Mesodermal cell (in vitro differentiated cells): ENCODE results near the gene ST3GAL2. TPM values are rescaled to one million over a fixed set of nuclear protein-coding genes. Genes with fewer than 3 reads are reported as not detected.

Experiments
- H3K27ac ChIP-seq: 2 replicates; pipeline ENCODE4 v1.7.0; 2013; ENCODE audit warnings: mild to moderate bottlenecking, low read depth, low read length, moderate library complexity; ENCODE audit not compliant: severe bottlenecking
- H3K36me3 ChIP-seq: 2 replicates; pipeline ENCODE4 v1.7.1; 2013; ENCODE audit warnings: mild to moderate bottlenecking, low read length, moderate library complexity; ENCODE audit not compliant: control insufficient read depth, insufficient read depth
- H3K4me1 ChIP-seq: one replicate; pipeline ENCODE4 v1.7.1; 2013; ENCODE audit warnings: mild to moderate bottlenecking, low read length; ENCODE audit not compliant: insufficient read depth, control insufficient read depth, poor library complexity, severe bottlenecking
- H3K4me3 ChIP-seq: 2 replicates; pipeline ENCODE4 v1.7.0; 2013; ENCODE audit warnings: low read length, control low read depth, mild to moderate bottlenecking; ENCODE audit not compliant: insufficient read depth, poor library complexity, severe bottlenecking; ENCODE audit errors: extremely low read depth
- H3K9me3 ChIP-seq: 2 replicates; pipeline ENCODE4 v1.7.1; 2013; ENCODE audit warnings: mild to moderate bottlenecking, low read length, moderate library complexity; ENCODE audit not compliant: control insufficient read depth
- WGBS, 2 experiments: methylation state at CpG; one replicate each; pipeline ENCODE4 v1.1.5; 2013; ENCODE audit warnings: missing lambda C conversion rate in 2 of 2; ENCODE audit not compliant: insufficient coverage in 2 of 2; 5-methylcytosine and 5-hydroxymethylcytosine counted together
- polyA plus RNA-seq, 2 experiments: library from polyadenylated mRNA; stranded (reverse); fragments of 50-300 nt; gene quantifications; one replicate each; pipeline ENCODE4 v1.2.3, GENCODE V29; 2013

ST3GAL2 gene, protein sequence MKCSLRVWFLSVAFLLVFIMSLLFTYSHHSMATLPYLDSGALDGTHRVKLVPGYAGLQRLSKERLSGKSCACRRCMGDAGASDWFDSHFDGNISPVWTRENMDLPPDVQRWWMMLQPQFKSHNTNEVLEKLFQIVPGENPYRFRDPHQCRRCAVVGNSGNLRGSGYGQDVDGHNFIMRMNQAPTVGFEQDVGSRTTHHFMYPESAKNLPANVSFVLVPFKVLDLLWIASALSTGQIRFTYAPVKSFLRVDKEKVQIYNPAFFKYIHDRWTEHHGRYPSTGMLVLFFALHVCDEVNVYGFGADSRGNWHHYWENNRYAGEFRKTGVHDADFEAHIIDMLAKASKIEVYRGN
- polyA plus RNA-seq (2013, experiment 1 of 2): 35.8 TPM
- 28.8 TPM for polyA plus RNA-seq (2013, experiment 2 of 2)

- Histone ChIP-seq H3K36me3 (peaks cover 11% of the 10 kb centered on the region), H3K4me1 (peaks cover 21% of the 10 kb centered on the region), H3K27ac (peak within 1 kb of the TSS; percentile 88), H3K9me3 (no peaks in the 10 kb centered on the region), H3K4me3 (peak within 1 kb of the TSS; percentile 72)
- WGBS, 2 experiments: 1 to 10% methylated on average over 20 to 59 of the region's 86 CpGs
Observed at GRCh38 chr16:70438969-70439862, at the start of gene ST3GAL2. Gene ST3GAL2 (minus strand): TSS chr16:70439100. CDS start chr16:70398530, 40,570 bp downstream.

DNA sequence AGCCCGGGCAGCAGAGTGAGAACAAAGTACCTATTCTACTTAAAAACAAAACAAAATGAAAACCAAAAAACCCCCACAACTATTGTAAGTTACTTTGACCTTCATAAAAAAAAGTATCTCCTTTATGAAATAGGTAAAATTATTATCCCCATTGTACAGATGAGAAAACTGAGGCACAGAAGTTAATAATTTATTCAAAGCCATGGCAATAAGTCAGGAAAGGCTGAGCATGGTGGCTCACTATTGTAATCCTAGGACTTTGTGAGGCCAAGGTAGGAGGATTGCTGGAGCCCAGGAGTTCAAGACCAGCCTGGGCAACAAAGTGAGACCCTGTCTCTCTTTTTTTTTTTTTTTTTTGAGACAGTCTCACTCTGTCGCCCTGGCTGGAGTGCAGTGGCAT is 46.0 kb upstream of the ST3GAL2 start:
- Histone ChIP-seq H3K36me3 (peaks cover 49% of the 10 kb centered on the region), H3K4me3 (no peak overlapping the region), H3K4me1 (peaks cover 6% of the 10 kb centered on the region), H3K9me3 (no peaks in the 10 kb centered on the region), H3K27ac (no peak overlapping the region)
- WGBS, 2 experiments: 100% methylated on average over 1 of the region's 2 CpGs; no CpG with 5 or more reads in 1 of the 2 experiments

DNA sequence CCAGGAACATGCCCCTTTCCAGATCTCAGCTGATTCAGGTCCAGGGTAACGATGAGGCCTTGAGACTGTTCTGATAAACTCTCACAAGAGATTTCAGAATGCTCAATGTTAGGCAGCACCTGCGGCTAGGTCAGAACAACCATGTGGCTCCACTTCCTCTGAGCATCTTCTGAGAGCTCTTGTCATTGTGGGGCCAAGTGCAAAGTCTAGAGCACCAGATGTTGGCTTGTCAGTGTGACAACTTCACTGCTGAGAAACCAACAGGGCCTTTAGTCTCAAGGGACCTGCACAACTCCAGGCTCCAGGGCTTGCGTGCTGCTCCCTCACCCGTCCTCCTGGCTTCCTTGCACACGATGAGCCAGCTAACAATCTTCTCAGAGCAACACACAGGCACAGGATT is 44.5 kb upstream of the ST3GAL2 start:
- H3K4me1 ChIP-seq: peaks cover 6% of the 10 kb centered on the region
- H3K4me3 ChIP-seq: no peak overlapping the region
- peaks cover 60% of the 10 kb centered on the region for H3K36me3 ChIP-seq
- 79 to 83% methylated on average over 5 of the region's 5 CpGs for WGBS, 2 experiments
- H3K9me3 ChIP-seq: no peaks in the 10 kb centered on the region
- H3K27ac ChIP-seq: no peak overlapping the region

GRCh38 chr16:70482624-70483023 is 43.7 kb upstream of the ST3GAL2 start:
- Histone ChIP-seq H3K4me1 (peaks cover 6% of the 10 kb centered on the region), H3K27ac (no peak overlapping the region), H3K36me3 (peaks cover 60% of the 10 kb centered on the region), H3K4me3 (no peak overlapping the region), H3K9me3 (no peaks in the 10 kb centered on the region)
- 91 to 94% methylated on average over 5 of the region's 5 CpGs for WGBS, 2 experiments

GRCh38 chr16:70481929-70482536 is 43.1 kb upstream of the ST3GAL2 start:
- H3K36me3 ChIP-seq: peaks cover 60% of the 10 kb centered on the region
- H3K4me3 ChIP-seq: no peak overlapping the region
- H3K27ac ChIP-seq: peak overlapping the region; percentile 36
- peaks cover 6% of the 10 kb centered on the region for H3K4me1 ChIP-seq
- 93 to 95% methylated on average over 5 of the region's 7 CpGs for WGBS, 2 experiments
- H3K9me3 ChIP-seq: no peaks in the 10 kb centered on the region

DNA sequence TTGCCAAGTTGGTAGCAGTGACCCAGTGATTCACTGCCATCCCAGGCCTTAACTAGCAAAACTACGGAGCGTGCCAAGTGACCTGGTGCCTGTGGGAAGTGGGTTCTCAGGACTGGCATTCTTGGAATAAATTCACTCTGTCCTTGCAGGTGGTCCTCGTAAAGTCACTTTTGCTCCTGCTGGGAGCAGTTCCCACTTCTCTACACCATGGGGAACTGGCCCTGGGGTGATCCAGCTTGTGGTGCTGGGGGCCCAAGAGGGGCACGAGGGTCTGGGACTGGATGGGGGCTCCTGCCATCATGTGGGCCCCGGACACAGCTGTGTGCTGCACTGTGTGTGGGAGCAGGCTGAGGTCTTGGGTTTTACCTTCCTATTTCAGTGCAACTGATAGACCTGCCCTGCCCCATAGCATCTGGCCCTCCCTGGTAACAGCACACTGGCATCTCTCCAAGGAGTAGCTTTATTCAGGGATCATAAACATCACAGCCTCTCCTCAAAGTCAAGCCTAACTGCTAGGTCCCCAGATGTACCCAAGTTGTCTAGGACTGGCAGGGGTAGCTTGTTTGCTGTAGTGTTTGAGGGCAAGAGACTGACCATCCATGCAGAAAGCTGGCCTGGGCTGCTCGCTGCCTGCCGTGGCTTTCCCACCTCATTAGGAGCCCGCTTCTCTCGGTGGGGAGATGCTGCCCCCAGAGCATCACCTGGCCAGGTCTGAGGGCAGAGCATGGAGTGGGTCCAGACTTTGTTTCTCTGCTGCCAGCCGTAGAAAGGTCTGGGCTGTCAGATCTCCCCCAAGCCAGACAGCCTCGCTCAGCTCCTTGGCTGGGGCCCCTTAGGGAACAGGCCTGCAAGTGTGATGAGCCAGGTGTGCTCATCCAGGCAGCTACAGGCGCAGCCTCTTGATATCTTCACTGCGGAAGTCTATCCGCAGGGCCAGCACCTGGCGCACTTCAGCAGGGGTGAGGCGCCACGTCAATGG is 41.5 kb upstream of the ST3GAL2 start:
- no peak overlapping the region for H3K27ac ChIP-seq
- peaks cover 58% of the 10 kb centered on the region for H3K36me3 ChIP-seq
- WGBS, 2 experiments: 94 to 96% methylated on average over 16 to 17 of the region's 17 CpGs
- peaks cover 17% of the 10 kb centered on the region for H3K4me1 ChIP-seq
- no peak overlapping the region for H3K4me3 ChIP-seq
- no peaks in the 10 kb centered on the region for H3K9me3 ChIP-seq

DNA sequence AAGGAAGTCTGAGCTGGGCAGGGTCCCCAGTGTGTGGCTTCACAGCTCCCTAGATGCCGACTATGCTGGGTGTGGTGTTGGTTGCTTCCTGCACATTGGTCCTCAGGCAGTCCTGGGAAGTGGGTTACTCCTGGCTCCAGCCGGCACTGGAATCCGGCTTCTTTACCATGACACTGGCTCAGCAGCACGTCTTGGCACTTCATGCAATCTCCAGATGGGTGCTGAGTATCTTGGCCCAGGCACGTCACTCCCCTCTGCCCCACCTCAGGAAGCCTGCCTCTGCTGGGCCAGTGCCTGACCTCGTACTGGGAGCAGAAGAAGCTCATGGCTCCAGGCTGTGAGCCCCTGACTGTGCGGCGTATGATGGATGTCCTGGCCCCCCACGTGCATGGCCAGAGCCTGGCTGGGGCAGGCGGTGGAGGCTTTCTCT is 40.0 kb upstream of the ST3GAL2 start:
- 87 to 93% methylated on average over 9 to 10 of the region's 10 CpGs for whole genome bisulfite sequencing, 2 experiments
- Histone ChIP-seq H3K27ac (no peak overlapping the region), H3K9me3 (no peaks in the 10 kb centered on the region), H3K4me1 (peaks cover 24% of the 10 kb centered on the region), H3K4me3 (no peak overlapping the region), H3K36me3 (peaks cover 46% of the 10 kb centered on the region)

- Histone ChIP-seq H3K9me3 (no peaks in the 10 kb centered on the region), H3K36me3 (peaks cover 41% of the 10 kb centered on the region), H3K4me3 (no peak overlapping the region), H3K27ac (no peak overlapping the region), H3K4me1 (peaks cover 24% of the 10 kb centered on the region)
- 94 to 96% methylated on average over 6 to 7 of the region's 8 CpGs for WGBS, 2 experiments
Observed at GRCh38 chr16:70478169-70478568, 39.3 kb upstream of the ST3GAL2 start.

DNA sequence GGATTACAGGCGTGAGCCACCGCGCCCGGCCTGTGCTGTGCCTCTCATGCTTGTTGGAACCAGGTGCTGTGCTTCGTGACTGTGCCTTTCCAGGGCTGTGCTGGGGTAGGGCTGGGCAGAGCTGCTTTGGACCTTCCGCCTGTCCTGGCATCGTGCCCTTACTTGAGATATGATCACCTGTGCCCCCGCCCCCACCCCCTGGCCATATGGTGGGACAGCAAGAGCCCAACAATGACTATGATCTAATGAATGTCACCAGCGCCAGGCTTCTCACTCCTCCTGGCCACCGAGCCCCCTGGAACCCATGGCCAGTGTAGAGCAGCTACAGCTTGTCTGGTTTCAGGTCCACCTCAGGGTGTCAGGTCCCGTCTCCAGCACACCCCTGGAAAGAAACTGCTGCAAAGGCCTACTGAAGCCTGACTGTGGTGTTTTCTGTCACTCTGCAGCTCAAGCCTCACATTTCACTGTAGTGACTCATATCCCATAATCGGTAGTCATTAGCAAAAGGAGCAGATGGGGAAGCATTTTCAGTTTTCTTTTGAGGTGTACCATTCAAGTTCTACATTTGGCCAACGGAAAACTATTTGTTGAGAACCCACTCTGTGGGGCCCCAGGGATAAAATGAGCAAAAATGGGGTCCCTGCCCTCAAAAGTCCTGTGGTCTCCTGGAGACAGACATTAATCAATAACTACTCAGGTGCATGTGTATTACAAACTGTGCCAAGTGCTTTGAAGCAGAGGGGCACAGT is 37.5 kb upstream of the ST3GAL2 start:
- H3K4me1 ChIP-seq: peaks cover 18% of the 10 kb centered on the region
- no peak overlapping the region for H3K4me3 ChIP-seq
- H3K27ac ChIP-seq: peak overlapping the region; percentile 67
- H3K9me3 ChIP-seq: no peaks in the 10 kb centered on the region
- H3K36me3 ChIP-seq: peaks cover 32% of the 10 kb centered on the region
- WGBS, 2 experiments: 86 to 98% methylated on average over 10 to 12 of the region's 13 CpGs
